LNCaP clone FGC (cell line): ENCODE measurements around the gene ITGB5.

Source experiments
- DNase-seq: peaks from one replicate; pipeline ENCODE4 v3.0.0-alpha.2; 2011; ENCODE audit warnings: low read depth
- H3K4me3 ChIP-seq: 2 replicates; pipeline ENCODE4 v1.5.1; 2011; ENCODE audit warnings: mild to moderate bottlenecking, low read depth, low read length, control low read depth
- TF ChIP-seq, protein P1 (sequence below): IDR thresholded peaks from 2 replicates; pipeline ENCODE4 v1.5.1; 2012; ENCODE audit warnings: mild to moderate bottlenecking; ENCODE audit not compliant: control insufficient read depth, insufficient read depth; ENCODE audit errors: extremely low read depth

ITGB5 gene

DNA sequence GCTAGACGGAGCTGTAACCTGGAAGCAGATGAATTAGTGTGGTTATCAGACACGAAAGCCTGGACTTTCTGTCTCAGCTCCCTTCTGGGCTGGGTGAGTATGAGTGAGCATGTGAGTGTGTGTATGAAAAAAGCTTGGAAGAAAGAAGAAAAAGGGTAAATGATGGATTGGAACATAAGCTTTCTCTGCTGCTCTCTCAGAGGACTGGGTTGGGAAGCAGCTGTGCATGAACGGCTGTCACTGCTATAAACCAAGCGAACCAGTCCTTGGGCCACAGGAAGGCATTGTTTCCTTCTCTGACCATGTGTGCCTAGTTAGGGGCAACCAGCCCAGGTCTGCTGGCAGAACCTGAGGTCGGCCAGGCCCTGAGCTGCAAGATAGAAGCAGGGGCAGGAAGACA, 119.9 kb downstream of the ITGB5 start:
- no peak overlapping the region for H3K4me3 ChIP-seq
- TF ChIP-seq, protein P1, sequence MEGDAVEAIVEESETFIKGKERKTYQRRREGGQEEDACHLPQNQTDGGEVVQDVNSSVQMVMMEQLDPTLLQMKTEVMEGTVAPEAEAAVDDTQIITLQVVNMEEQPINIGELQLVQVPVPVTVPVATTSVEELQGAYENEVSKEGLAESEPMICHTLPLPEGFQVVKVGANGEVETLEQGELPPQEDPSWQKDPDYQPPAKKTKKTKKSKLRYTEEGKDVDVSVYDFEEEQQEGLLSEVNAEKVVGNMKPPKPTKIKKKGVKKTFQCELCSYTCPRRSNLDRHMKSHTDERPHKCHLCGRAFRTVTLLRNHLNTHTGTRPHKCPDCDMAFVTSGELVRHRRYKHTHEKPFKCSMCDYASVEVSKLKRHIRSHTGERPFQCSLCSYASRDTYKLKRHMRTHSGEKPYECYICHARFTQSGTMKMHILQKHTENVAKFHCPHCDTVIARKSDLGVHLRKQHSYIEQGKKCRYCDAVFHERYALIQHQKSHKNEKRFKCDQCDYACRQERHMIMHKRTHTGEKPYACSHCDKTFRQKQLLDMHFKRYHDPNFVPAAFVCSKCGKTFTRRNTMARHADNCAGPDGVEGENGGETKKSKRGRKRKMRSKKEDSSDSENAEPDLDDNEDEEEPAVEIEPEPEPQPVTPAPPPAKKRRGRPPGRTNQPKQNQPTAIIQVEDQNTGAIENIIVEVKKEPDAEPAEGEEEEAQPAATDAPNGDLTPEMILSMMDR = no peak
- DNase-seq = no peak

DNA sequence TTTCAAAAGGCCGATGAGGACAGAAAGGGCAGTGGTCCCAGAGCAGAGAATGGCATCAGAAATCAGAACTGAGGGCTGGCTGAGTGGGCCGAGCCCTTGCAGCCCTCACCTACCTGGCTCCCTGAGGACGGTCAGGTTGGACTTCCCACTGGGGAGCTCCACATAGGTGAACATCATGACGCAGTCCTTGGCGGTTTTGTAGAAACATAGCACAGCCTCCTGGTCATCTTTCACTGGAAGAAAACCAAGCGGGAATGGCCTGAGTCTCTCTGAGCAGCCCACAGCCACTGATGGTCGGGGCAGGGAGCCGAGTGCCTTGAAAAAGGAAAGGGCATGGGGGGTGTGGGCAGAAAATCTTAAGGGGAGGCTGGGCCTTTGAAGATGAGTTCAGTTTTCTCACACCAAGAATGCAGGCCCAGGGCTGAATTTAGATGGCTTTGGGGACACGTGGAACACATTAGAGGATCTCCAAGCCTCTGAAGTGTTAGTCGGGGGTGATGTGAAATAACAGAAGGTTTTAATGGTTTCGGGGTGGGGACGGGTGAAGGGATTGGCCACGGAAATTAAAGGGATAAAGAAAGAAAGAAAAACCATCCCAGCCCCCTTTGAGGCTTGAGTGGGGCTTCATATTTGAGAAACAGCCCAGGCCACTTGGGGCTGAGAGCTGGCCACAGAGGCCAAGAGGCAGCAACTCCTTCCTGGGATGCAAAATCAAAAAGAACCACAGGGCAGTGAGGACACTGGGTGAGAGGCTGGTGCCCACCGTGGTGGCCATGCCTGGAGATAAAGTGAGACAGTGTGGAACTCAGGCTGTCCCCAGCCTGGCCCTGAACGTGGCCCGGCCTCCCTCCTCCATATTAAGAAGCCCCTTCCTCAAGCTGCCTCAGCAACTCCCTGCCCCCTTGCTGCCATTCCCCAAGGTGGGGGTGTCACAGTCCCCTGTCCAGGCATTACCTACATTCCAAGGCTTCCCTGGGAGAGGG, 120.8 kb downstream of the ITGB5 start:
- H3K4me3 ChIP-seq = no peak overlapping the region
- TF ChIP-seq, protein P1 = no peak
- DNase-seq = no peak

DNA sequence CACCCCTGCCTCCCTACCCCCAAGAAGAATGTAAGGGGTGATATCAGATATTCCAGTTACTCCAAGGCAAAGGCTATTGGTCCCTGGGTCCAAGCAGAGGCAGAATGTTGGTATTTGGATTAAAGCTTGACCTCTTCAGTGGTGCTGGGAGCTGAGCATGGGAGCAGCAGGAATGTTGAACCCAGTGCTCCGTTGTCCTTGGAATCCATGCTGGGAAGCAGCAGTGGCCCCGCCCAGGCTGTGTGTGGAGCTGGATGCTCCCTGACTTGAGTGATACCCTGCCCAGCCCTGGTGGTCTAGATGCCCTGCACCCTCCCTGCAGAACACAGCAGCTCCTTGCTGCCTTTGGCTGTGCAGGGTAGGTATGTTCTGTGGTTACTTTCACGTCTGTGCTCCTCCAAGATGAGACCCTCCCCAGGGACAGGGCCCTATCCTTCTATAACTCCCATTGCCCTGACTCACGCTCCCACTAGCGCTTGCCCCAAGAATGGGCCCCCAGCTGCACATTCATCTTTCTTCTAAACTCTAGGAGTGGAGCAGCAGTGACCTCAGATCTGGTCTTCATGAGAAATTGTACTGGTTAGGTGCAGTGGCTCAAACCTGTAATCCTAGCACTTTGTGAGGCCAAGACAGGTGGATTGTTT, 121.8 kb downstream of the ITGB5 start:
- H3K4me3 ChIP-seq = no peak overlapping the region
- TF ChIP-seq, protein P1 = no peak
- no peak for DNase-seq

DNA sequence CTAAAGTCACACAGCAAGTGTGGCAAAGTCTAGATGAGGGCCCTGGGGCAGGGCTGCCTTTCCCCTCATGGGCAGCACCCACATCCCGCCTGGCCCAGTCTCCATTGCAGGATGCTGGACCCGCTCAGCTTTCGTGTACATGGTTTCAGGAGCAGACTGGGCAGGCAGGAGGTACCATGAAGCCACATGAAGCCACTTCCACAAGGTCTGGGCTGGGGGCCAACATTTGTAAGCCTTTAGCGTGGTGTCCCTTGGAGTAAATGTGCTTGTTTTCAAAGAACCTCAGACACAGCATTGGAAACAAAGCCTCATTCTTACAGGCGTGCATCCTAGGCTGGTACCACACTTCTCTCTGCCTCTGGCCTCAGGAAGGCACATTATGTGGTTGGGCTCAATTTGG, 122.4 kb downstream of the ITGB5 start:
- no peak overlapping the region for H3K4me3 ChIP-seq
- DNase-seq = no peak
- TF ChIP-seq, protein P1 = no peak

DNA sequence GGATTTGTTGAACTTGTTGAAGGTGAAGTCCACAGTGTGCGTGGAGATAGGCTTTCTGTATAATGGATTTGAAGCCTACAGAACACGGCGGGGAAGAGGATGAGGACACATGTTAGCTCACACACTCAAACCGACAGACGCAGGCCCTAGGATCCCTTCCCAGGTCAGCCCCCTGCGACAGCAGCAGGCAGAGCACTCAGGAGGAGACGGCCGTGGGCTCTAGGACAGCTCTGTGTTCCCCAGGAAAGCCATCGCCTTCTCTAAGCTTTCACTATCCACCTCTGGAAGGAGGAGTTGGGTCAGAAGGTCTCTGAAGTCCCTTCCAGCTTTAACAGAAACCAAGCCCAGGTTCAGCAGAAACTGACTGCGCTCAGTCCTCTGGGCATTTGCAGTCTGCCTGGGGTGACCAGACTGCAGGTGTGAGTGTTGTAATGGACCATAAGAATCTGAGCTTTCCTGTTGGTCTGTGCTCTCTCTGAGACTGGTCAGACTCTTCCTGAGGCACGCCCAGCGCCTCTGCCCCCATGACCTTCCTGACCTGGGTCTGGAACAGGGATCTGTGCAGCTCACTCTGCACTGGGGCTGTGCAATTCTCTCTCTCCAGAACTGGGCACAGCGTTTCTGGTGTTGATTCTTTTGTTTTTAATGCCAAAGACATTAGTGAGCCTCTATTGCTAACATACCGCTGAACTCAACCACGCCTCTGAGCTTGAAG, 123.4 kb downstream of the ITGB5 start:
- no peak overlapping the region for H3K4me3 ChIP-seq
- DNase-seq = no peak

DNA sequence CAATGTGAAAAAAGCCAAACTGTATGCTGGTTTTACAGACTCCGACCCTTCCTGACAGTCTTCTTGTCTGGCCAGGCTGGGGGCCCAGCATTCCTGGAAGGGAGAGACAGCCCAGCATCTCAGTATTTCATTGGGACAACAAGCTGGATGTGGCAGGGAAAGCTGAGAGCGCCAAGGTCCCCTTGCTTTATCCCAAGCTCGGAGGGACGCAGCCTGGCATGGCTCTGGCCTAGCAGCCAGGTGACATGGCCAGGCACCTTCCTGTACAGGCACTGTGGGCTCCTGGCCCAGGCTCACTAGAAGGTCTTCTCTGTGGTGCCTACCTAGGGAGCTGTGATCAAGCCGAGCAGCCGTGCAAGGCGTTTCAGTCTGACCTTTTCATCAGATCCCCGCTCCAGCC, 124.0 kb downstream of the ITGB5 start:
- H3K4me3 ChIP-seq = no peak overlapping the region
- DNase-seq = no peak
- TF ChIP-seq, protein P1 = no peak

More for the DNA sequence above, 123.4 kb downstream of the ITGB5 start:
- TF ChIP-seq, protein P1 = no peak
